K562 (cell line): ENCODE results near the gene ADGRD1.

ENCODE experiments used
- CTCF ChIP-seq, 3 experiments: IDR thresholded peaks in 2 of 3; conservative IDR thresholded peaks in 1 of 3; 2 replicates each; pipeline ENCODE4 v1.5.1; 2011 to 2012; ENCODE audit warnings: low read length in 3 of 3, mild to moderate bottlenecking in 3 of 3, control low read depth in 2 of 3, improper control_type of control experiment in 1 of 3, inconsistent platforms in 1 of 3, low read depth in 1 of 3, mixed read lengths in 1 of 3, moderate library complexity in 1 of 3; ENCODE audit not compliant: insufficient read depth in 2 of 3
- GABPA ChIP-seq: fragments of 200-800 bp; sonication (Bioruptor generic); conservative IDR thresholded peaks from 2 replicates; pipeline ENCODE4 v1.6.1; 2016; ENCODE audit warnings: low read depth, missing genetic modification characterization, missing compliant biosample characterization
- JUND ChIP-seq, 2 experiments: IDR thresholded peaks; 2 replicates in 1 of 2; 3 replicates in 1 of 2; pipeline ENCODE4 v1.6.1; 2011; ENCODE audit warnings: borderline replicate concordance in 2 of 2, low read depth in 2 of 2, low read length in 2 of 2, improper control_type of control experiment in 1 of 2, missing biosample characterization in 1 of 2, missing genetic modification characterization in 1 of 2, missing genetic modification reagents in 1 of 2
- MTA3 ChIP-seq: fragments of 450-650 bp; formaldehyde crosslinking; IDR thresholded peaks from 2 replicates; pipeline ENCODE4 v1.6.1; 2017; ENCODE audit warnings: mild to moderate bottlenecking, borderline replicate concordance
- MXI1 ChIP-seq: IDR thresholded peaks from 2 replicates; pipeline ENCODE4 v1.6.1; 2011; ENCODE audit warnings: low read depth, mild to moderate bottlenecking, improper control_type of control experiment, low read length
- NR2C2 ChIP-seq, 2 experiments: fragments of 200-800 bp in 1 of 2; sonication (Bioruptor generic) in 1 of 2; sonication (generic) in 1 of 2; formaldehyde crosslinking in 1 of 2; IDR thresholded peaks; 2 replicates each; pipeline versions ENCODE4 v1.6.1 to v1.8.0; 2016 to 2022; ENCODE audit warnings: mild to moderate bottlenecking in 1 of 2, missing compliant biosample characterization in 1 of 2, missing genetic modification characterization in 1 of 2, missing genetic modification reagents in 1 of 2
- PHF20 ChIP-seq: fragments of 450-650 bp; IDR thresholded peaks from 2 replicates; pipeline ENCODE4 v1.6.1; 2018; ENCODE audit not compliant: partially characterized antibody
- SMAD3 ChIP-seq: fragments of 450-650 bp; formaldehyde crosslinking; conservative IDR thresholded peaks from 2 replicates; pipeline ENCODE4 v1.4.0; 2020; ENCODE audit warnings: mild to moderate bottlenecking
- SRSF7 ChIP-seq: fragments of 200-400 bp; formaldehyde crosslinking; optimal IDR thresholded peaks from 2 replicates; pipeline ENCODE3; 2017; ENCODE audit warnings: mild to moderate bottlenecking, low read depth, low read length

DNA sequence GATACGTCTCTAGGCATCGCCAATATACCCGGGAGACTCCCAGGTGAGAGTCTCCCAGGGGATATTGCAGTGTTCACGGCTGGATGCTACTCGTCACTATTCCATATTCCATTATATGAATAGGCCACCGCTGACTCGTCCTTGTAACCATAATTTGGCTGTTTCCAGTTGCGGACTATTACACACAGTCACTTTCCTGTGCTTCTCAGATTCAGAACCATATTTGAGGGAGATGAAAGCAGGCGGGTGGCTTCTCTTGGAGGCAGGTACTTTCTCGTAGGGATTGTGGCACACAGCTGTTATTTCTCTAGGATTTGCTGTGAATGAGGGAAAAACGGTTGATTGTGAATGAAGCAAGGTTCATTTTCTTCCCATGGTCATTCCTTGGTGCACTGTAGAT, 73.0 kb downstream of the ADGRD1 start:
- no peak for TF ChIP-seq MTA3
- TF ChIP-seq NR2C2 (CRISPR knock-in tag; IDR thresholded peaks at IDR 0.05): no peak
- TF ChIP-seq NR2C2 (tag; IDR thresholded peaks at IDR 0.05): no peak
- no peak for TF ChIP-seq PHF20
- TF ChIP-seq GABPA (tag): no peak
- no peak for TF ChIP-seq SRSF7
- TF ChIP-seq SMAD3 (CRISPR knock-in tag): no peak
- no peak for TF ChIP-seq CTCF (IDR thresholded peaks at IDR 0.05 in 2 of 3, conservative IDR thresholded peaks at IDR 0.05 in 1 of 3; ENCODE audit: insufficient read depth in 2 of 3, low read depth in 1 of 3, low read length in 3 of 3)
- TF ChIP-seq MXI1: no peak
- TF ChIP-seq JUND (IDR thresholded peaks at IDR 0.05; ENCODE audit: borderline replicate concordance, low read depth, low read length): no peak
- TF ChIP-seq JUND (tag; IDR thresholded peaks at IDR 0.05; ENCODE audit: borderline replicate concordance, low read depth, low read length): no peak
